ENCODE results near the gene GNAT1. TPM values are rescaled to one million over a fixed set of nuclear protein-coding genes. Genes with fewer than 3 reads are reported as not detected.

The GNAT1 gene
- total RNA-seq, result not detected
- not detected for polyA plus RNA-seq
- long read RNA-seq, donor 1, result 0 reads
- long read RNA-seq, donor 2, result 0 reads
- long read RNA-seq, donor 3, result 0 reads
- long read RNA-seq, donor 4, result 0 reads
- long read RNA-seq, donor 5, result 0 reads
- long read RNA-seq, donor 6, result 0 reads
- long read RNA-seq, donor 7, result 0 reads
- long read RNA-seq, donor 8, result 0 reads
- long read RNA-seq, donor 9, result 0 reads
- long read RNA-seq, donor 10, result 0 reads

GRCh38 chr3:50190936-50191660 lies at the start of gene GNAT1:
TSS of gene GNAT1 (plus strand) at chr3:50191610. CDS start at chr3:50191726, 116 bp downstream.
- intact Hi-C loops (cut with DNase I; ENCODE audit: low total_unique reads), result loop anchor here (5.0 kb wide), 1 partner anchor 81 kb away; no protein-coding TSS in a partner anchor
- WGBS, 5 donors, result 54 to 71% (median 68%) methylated on average over 6 to 8 of the region's 8 CpGs

GRCh38 chr3:50146316-50146901 lies 45.0 kb upstream of the GNAT1 start:
- no peak overlapping the region for H3K4me3 ChIP-seq
- no peaks in the 10 kb centered on the region for H3K36me3 ChIP-seq
- H3K4me1 ChIP-seq, result peaks cover 0 to 18% (median 13%) of the 10 kb centered on the region in 4 donors
- H3K27ac ChIP-seq, result no peak overlapping the region
- no peak for DNase-seq
- no peaks in the 10 kb centered on the region for H3K9me3 ChIP-seq
- intact Hi-C loops (cut with DNase I; ENCODE audit: low total_unique reads), result no loop called here
- TF ChIP-seq POLR2A (IDR thresholded peaks at IDR 0.05) (no peak), POLR2AphosphoS5 (IDR thresholded peaks at IDR 0.05) (no peak)
- H3K27me3 ChIP-seq, result no peaks in the 10 kb centered on the region
- 81 to 94% (median 87%) methylated on average over 3 of the region's 3 CpGs for WGBS, 5 donors

More at GRCh38 chr3:50190936-50191660, at the start of gene GNAT1:
- H3K4me1 ChIP-seq, result peaks cover 8 to 37% (median 30%) of the 10 kb centered on the region in 4 donors
- no peak for DNase-seq
- TF ChIP-seq, protein P1, sequence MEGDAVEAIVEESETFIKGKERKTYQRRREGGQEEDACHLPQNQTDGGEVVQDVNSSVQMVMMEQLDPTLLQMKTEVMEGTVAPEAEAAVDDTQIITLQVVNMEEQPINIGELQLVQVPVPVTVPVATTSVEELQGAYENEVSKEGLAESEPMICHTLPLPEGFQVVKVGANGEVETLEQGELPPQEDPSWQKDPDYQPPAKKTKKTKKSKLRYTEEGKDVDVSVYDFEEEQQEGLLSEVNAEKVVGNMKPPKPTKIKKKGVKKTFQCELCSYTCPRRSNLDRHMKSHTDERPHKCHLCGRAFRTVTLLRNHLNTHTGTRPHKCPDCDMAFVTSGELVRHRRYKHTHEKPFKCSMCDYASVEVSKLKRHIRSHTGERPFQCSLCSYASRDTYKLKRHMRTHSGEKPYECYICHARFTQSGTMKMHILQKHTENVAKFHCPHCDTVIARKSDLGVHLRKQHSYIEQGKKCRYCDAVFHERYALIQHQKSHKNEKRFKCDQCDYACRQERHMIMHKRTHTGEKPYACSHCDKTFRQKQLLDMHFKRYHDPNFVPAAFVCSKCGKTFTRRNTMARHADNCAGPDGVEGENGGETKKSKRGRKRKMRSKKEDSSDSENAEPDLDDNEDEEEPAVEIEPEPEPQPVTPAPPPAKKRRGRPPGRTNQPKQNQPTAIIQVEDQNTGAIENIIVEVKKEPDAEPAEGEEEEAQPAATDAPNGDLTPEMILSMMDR (IDR thresholded peaks at IDR 0.05), result no peak
- TF ChIP-seq POLR2AphosphoS5 (IDR thresholded peaks at IDR 0.05) (no peak), POLR2A (IDR thresholded peaks at IDR 0.05) (no peak), EP300 (IDR thresholded peaks at IDR 0.05) (no peak)
- H3K36me3 ChIP-seq, result peaks cover 2 to 23% (median 20%) of the 10 kb centered on the region in 4 donors
- H3K9me3 ChIP-seq, result no peaks in the 10 kb centered on the region
- no peak within 1 kb of the TSS for H3K4me3 ChIP-seq
- no peak within 1 kb of the TSS for H3K27ac ChIP-seq
- H3K27me3 ChIP-seq, result peaks cover 8 to 45% (median 20%) of the 10 kb centered on the region in 3 donors

GRCh38 chr3:50147016-50147415 lies 44.4 kb upstream of the GNAT1 start:
- H3K9me3 ChIP-seq, result no peaks in the 10 kb centered on the region
- 85 to 95% (median 89%) methylated on average over 5 to 7 of the region's 7 CpGs for WGBS, 5 donors
- H3K4me1 ChIP-seq, result peaks cover 0 to 23% (median 17%) of the 10 kb centered on the region in 4 donors
- TF ChIP-seq POLR2A (IDR thresholded peaks at IDR 0.05), result no peak
- TF ChIP-seq, protein P1 (IDR thresholded peaks at IDR 0.05), result no peak
- no peak for TF ChIP-seq POLR2AphosphoS5 (IDR thresholded peaks at IDR 0.05)
- no peak for TF ChIP-seq EP300 (IDR thresholded peaks at IDR 0.05)
- intact Hi-C loops (cut with DNase I; ENCODE audit: low total_unique reads), result no loop called here
- no peak overlapping the region for H3K4me3 ChIP-seq
- no peak overlapping the region for H3K27ac ChIP-seq
- H3K27me3 ChIP-seq, result no peaks in the 10 kb centered on the region
- H3K36me3 ChIP-seq, result no peaks in the 10 kb centered on the region
- no peak for DNase-seq

DNA sequence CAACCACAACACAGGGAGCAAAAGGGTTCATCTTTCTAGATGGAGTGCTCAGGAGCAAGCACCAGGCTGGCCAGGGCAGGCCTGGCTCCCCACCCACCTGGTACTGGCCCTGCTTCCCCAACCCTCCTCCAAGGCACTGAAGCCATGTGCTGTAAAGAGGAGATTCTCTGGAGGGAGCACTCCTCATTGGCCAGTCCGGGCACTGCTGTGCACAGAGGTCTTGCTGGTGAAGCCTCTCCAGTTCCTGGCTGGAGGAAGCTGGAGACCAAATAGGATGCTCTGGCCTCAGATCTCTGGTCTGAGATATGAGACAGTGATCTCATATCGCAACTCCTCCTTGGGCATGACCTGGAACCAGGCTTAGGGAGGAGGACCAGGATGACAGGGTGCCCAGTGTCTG lies 44.0 kb upstream of the GNAT1 start:
- TF ChIP-seq POLR2A (IDR thresholded peaks at IDR 0.05) (no peak), POLR2AphosphoS5 (IDR thresholded peaks at IDR 0.05) (no peak), EP300 (IDR thresholded peaks at IDR 0.05) (no peak)
- TF ChIP-seq, protein P1 (IDR thresholded peaks at IDR 0.05), result no peak
- intact Hi-C loops (cut with DNase I; ENCODE audit: low total_unique reads), result no loop called here
- no peak for DNase-seq
- no peak overlapping the region for H3K4me3 ChIP-seq
- WGBS, 5 donors, result 73 to 92% (median 86%) methylated on average over 2 of the region's 2 CpGs
- peaks cover 0 to 24% (median 17%) of the 10 kb centered on the region in 4 donors for H3K4me1 ChIP-seq
- H3K27ac ChIP-seq, result no peak overlapping the region
- H3K9me3 ChIP-seq, result no peaks in the 10 kb centered on the region
- H3K27me3 ChIP-seq, result no peaks in the 10 kb centered on the region
- no peaks in the 10 kb centered on the region for H3K36me3 ChIP-seq
